Renal pelvis (tissue), 12 donors: Measurements from ENCODE around the gene CLEC4A. TPM values are rescaled to one million over a fixed set of nuclear protein-coding genes. Genes with fewer than 3 reads are reported as not detected.
"Not testable (repeated sequence)": the region's sequence is repeated elsewhere in the genome, so short reads cannot be mapped to it uniquely, and the experiment has no call there.

Source experiments
- DNase-seq: peaks from one replicate; pipeline ENCODE4 v3.0.0-alpha.2; 2013
- long read RNA-seq, 16 experiments: transcript quantifications; one replicate each; lab custom pipeline, GENCODE V29; 2026
- polyA plus RNA-seq, 3 donors: library from polyadenylated mRNA; unstranded; fragments of 120-200 nt; gene quantifications; one replicate each; pipeline ENCODE4 v1.2.1, GENCODE V29; 2013; ENCODE audit not compliant: insufficient read length in 3 of 3

Gene CLEC4A
- 1 to 10 TPM; 1.6 to 2.3 (median 2.2) TPM for polyA plus RNA-seq
- long read RNA-seq, donor 1, partial matches to known transcripts: 0 of 1 reads
- long read RNA-seq, donor 1, other reads (novel, unspliced or antisense): 0 of 1 reads
- long read RNA-seq, donor 2: 0 reads
- long read RNA-seq, donor 3: 0 reads
- long read RNA-seq, donor 4, partial matches to known transcripts: 0 of 2 reads
- long read RNA-seq, donor 4, other reads (novel, unspliced or antisense): 0 of 2 reads
- long read RNA-seq, donor 5: 0 reads
- long read RNA-seq, donor 6, partial matches to known transcripts: 0 of 1 reads
- long read RNA-seq, donor 6, other reads (novel, unspliced or antisense): 0 of 1 reads
- long read RNA-seq, donor 7: 0 reads
- long read RNA-seq, donor 8, partial matches to known transcripts: 0 of 1 reads
- long read RNA-seq, donor 8, other reads (novel, unspliced or antisense): 0 of 1 reads
- long read RNA-seq, donor 9: 0 reads
- long read RNA-seq, donor 10: 0 reads
- long read RNA-seq, donor 11: 0 reads
- long read RNA-seq, donor 12, partial matches to known transcripts: 0 of 2 reads
- long read RNA-seq, donor 12, other reads (novel, unspliced or antisense): 0 of 2 reads
- long read RNA-seq, donor 13: 0 reads
- long read RNA-seq, donor 14: 0 reads
- long read RNA-seq, donor 15, partial matches to known transcripts: 0 of 3 reads
- long read RNA-seq, donor 15, other reads (novel, unspliced or antisense): 0 of 3 reads
- long read RNA-seq, donor 16, partial matches to known transcripts: 0 of 1 reads
- long read RNA-seq, donor 16, other reads (novel, unspliced or antisense): 0 of 1 reads

DNA sequence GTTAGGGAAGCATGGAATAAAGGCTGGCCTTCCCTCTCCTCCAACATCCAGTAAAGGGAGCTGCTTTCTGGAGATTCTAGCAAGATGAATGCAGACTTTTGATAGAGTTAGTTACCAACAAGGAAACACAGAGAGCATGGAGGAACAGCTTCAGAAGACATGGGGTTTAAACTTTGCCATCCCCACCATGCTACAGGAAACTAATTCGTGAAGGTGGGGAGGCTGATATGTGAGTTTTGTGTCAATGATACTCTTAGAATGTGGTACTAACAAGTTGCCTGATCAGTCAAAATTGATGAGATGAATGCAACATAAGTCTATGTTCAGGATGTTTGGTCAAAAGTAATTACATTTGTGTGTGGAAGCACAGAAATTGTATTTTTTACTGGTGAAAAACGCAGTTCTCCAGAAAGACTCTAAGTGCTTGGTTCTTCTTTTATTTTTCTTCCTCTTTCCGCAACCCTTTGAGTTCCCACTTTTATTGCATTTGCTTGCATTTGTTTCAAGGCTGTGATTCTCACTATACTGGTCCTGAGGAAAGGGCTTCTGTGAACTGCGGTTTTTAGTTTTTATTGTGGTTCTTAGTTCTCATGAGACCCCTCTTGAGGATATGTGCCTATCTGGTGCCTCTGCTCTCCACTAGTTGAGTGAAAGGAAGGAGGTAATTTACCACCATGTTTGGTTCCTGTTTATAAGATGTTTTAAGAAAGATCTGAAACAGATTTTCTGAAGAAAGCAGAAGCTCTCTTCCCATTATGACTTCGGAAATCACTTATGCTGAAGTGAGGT lies at the start of gene CLEC4A:
Gene CLEC4A, plus strand, starts transcription at position 494 of the 789 bp plus-strand sequence. Its CDS starts 262 bp downstream, at position 756.
- no peak for DNase-seq

DNA sequence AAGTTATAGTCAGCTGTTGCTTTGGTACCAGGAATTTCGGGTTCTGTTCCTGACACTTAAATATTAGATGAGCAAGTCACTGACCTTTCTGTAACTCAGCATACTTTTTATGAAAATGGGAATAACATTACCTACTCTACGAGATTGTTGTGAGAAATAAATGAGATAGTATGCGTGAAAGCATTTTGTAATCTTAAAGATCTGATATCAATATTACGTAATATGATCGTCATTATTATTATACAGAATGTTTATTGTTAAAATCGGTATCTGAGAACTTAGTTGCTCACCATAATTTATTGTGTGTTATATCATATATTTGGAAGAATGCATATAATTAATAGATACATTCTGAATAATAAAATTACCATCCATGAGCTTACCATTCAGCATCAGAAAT lies 47.5 kb upstream of the CLEC4A start:
- no peak for DNase-seq

GRCh38 chr12:8076366-8076765 lies 47.1 kb upstream of the CLEC4A start:
- no peak for DNase-seq

DNA sequence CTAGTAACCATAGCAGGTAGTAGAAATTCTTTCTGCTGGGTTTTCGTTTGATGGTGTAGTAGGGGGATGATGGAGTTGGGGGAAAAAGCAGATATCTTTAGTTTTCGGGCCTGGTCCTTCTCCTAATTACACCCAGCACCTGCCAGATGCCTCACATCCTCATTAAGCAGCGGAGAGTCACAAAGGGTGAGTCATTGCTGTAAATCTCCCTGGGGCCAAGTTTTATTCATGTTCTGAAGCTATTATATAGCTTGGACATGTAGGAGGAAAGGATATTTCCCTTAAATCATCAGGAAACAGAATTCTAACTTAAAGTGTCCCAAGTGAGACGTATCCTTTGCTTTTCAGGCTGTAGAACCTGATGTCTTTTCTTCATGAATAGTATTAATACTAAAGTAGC lies 46.2 kb upstream of the CLEC4A start:
- peak; percentile 31 for DNase-seq

GRCh38 chr12:8078398-8078797 lies 45.0 kb upstream of the CLEC4A start:
- peak; percentile 16 for DNase-seq

GRCh38 chr12:8078916-8079315 lies 44.5 kb upstream of the CLEC4A start:
- DNase-seq: no peak

GRCh38 chr12:8080120-8080519 lies 43.3 kb upstream of the CLEC4A start:
- DNase-seq: no peak

DNA sequence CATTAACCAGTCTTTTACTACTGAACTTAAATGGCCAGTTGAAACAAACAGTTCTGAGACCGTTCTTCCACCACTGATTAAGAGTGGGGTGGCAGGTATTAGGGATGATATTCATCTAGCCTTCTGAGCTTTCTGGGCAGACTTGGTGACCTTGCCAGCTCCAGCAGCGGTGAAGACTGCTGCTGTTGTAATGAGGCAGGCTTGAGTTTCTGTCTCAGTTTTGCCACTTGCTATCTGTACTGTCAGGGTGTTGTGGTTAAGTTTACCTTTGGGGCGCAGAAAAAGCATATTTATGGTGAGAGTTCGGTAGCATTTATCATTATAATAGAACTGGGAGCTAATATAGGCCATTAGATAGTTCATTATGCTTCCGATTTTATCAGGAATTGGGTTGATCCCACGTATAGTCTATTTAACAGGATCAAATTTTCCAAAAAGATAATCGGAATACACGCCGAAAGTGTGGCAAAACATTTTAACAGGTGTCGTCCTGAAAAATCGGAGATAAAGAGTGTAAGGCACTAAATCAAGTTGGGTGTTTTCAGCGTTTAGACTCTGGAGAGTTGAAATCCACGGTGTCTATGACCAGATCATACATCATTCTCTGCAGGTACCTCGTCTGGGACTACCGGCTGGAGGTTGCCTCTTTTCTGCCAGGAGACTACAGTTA lies 42.0 kb upstream of the CLEC4A start:
- peak; percentile 20 for DNase-seq

DNA sequence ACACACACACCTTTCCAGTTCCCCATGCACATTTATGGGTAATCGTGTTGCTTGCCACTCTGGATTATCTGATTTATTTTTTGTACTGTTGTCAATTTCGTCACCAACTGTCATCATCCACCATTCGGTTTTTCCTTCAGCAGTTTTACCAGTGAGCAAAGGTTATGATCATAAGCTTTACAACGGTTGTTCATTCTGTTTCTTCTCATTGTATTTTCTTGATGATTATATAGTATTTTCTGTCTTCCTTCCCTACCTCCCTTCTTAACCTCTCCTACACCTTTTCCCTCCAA lies 40.7 kb upstream of the CLEC4A start:
- peak; percentile 4 for DNase-seq

DNA sequence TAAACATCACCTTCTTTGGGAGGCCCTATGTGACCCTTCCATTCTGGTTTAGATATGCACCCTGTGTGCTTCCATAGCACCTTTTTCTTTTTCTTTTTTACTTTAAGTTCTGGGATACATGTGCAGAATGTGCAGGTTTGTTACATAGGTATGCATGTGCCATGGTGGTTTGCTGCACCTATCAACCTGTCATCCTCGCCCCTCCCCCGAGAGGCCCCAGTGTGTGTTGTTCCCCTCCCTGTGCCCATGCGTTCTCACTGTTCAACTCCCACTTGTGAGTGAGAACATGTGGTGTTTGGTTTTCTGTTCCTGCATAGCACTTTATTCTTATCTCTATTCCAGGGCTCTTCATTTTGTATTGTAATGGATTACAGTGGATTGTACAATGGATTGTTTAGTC lies 39.1 kb upstream of the CLEC4A start:
- DNase-seq: not testable (repeated sequence)

DNA sequence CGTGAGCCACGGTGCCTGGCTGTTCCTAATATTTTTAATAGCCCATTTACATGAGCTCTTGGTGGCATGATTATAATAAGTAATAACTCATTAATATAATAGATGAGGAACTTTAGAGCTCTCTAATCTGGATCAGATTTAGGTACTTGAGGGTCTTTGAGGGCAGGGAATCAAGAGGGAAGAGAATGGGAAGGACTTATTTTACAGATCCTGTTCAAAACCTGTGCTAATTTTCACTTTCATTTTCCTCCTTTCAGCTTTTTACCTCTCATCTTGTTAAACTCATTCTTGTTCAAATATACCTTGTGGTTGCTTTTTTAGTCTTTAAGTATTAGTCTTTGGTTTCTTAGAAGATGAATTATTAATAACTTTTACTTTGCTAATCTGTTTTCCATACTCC lies 35.8 kb upstream of the CLEC4A start:
- DNase-seq: no peak

DNA sequence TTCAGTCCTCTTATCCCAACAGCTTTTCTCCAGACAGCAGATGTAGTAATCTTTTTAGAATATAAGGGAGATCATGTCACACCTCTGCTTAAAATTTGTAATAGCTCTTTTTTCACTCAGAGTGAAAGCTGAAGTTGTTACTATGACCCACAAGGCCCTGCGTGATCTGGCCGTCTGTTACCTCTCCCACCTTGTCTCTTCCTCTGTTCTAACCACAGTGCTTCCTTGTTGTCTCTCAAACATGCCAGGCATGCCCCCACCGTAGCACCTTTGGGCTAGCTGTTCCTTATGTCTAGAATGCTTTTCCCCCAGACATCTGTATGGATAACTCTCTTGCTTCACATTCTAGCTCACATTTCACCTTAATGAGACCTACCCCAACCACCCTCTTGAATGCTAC lies 34.8 kb upstream of the CLEC4A start:
- DNase-seq: no peak

- not testable (repeated sequence) for DNase-seq
These were observed 34.1 kb upstream of the CLEC4A start for GRCh38 chr12:8089277-8089676.

GRCh38 chr12:8089716-8090115 lies 33.7 kb upstream of the CLEC4A start:
- no peak for DNase-seq

DNA sequence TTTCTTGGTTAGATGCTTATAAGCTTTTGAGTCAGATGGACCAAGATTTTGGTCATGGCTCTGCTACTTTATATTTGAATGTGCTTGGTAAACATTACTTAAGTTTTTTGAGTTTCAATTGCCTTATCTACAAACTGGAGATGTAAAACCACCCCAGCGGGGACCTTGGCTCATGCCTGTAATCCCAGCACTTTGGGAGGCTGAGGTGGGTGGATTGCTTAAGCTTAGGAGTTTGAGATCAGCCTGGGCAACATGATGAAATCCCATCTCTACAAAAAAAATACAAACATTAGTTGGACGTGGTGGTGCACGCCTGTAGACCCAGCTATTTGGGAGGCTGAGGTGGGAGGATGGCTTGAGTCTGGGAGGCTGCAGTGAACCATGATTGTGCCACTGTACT lies 30.1 kb upstream of the CLEC4A start:
- DNase-seq: no peak

DNA sequence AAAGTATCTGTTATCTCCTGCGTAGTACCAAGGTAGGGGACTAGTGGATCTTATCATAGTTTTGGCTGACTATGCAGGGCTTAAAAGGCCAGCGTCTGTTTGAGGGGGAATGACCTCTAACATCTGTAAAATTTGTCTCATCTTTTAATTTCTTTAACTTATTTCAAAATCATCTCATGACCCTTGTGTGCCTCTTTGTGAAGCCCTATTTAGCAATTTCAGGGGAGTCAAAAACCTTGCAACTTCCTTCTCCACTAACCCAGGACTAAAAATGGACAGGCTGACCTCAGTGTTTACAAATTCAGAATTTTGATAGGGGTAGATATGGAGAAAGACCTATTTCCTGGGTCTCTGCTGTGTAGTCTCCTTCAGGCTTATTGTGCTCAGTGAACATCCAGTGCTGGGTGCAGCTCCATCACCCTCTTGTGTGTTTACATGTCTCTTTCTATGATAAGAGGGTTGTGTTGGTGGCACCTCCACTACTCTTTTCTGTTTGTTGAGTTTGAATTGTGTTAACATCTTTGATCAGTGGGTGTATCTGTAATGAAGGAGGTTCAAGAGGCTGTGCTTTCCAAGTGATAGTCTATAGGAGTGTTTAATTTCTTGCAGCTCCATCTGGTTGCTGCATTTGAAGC lies 27.0 kb upstream of the CLEC4A start:
- no peak for DNase-seq

- no peak for DNase-seq
These were observed 24.2 kb upstream of the CLEC4A start for GRCh38 chr12:8099235-8099634.

DNA sequence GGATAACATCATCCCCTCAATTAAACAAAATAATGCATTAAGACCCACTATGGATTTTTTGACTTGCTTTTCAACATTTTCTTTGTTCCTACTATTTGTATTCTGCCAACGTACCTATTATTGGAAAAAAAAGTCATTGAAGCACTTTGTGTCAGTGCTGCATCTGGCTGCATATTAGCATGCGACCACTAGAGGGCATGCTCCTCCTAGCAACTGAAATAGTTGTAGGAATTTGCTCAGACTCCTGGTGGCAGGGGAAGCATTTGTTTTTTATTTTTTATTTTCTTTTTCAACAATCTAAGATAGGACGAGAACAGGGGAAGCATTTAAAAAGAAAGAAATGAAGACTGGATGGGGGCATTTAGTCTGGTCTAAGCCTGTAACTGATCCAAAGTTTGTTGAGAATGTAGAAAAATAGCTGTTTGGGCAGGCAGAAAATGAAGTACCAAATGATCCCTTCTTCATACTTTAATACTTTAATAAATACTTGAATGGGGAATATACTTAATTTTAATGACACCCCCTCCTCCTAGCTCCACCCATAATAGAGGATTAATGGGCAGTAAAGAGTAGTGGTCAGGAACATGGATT lies 14.5 kb upstream of the CLEC4A start:
- peak; percentile 74 for DNase-seq

- not testable (repeated sequence) for DNase-seq
These were observed 10.3 kb upstream of the CLEC4A start for GRCh38 chr12:8113117-8113516.

- no peak for DNase-seq
These were observed 3.2 kb upstream of the CLEC4A start for GRCh38 chr12:8120072-8120713.
